ENCODE results near the gene GFM1.

Gene GFM1

GRCh38 chr3:158728851-158729250 is 84.5 kb downstream of the GFM1 start:
- DNase-seq, result no peak

DNA sequence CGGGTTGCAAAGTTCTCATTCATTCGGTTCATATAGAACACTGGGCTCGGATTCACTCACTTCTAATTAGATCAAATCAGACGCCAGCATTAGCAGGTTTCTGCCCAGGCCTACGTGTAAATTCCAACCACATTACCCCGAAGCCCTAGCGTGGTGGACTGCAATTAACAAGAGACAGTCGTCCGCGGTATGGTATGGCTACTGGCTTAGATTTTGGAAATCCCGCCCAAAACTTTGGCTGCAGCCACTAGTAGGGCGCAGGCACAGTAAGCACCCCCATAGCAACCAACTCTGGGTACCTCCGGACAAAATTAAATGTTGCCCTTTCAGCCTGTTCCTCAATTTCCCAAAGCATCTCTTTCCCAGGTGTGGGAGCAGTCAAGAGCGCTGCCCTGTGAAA is 87.2 kb downstream of the GFM1 start:
- no peak for DNase-seq

DNA sequence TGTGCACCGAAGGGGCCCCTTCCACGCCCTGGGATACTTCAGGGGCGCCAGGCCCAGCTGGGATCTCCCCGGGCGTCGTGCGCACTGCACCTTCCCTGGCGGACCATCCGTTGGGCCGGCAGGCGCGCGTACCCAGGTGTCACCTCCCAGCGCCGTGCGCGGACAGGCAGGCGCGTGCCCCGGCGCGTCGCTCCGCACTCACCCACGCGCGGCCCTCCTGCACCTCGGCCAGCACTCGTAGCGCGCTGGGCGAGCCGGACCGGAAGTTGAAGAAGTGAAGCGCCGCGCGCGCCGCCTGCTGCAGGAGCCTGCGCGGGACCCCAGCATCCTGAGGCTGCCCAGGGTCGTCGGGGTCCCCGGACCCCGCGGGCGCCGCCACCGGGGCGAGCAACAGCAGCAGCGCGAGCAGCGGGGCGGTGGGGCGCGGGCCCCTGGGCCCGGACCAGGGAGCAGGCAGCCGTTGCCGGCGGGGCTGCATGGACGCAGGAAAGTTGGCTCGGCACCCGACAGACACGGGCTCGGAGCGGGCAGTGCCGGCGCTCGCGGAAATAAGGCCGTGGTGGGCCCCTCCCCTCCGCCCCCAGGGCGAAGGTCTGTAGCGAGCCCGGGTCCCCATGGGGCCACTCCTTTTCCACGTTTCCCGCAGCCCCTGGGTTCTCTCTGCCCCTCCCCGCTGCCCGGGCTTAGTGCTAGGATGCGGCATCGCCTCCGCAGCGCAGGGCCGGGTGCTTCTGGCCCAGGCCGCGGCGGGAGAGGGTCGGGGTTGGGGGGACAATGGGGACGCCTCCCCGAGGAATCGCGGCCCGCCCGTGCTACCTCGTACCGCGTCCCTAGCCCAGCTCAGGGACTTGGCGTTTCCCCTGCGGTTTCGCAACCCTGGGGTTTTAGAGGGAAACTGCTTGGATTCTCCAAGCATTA is 87.9 kb downstream of the GFM1 start, which contains the start of gene RARRES1:
Gene RARRES1, minus strand, starts transcription at position 520 of the 918 bp plus-strand sequence. Its CDS starts 42 bp downstream, at position 478.
- no peak for DNase-seq

- no peak for DNase-seq
Observed at GRCh38 chr3:158732856-158733200, 88.5 kb downstream of the GFM1 start.

DNA sequence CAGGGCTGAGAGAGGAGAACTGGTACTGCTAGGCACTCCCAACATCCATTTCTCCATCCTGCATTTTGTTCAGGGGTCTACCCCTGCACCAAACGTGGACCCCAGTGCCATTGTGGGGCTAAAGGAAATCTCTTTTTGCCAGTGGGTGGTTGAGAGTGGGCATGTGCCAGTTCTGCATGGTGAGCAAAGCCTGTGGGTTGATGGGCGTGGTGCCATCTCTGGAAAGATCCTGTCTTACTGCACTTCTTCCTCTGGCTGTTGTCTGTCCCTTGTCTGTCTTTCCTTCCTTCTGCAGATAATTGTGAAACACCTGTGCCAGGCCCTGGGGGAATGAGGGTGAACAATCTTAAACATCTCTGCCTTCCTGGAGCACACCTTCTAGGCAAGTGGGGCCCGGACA is 89.3 kb downstream of the GFM1 start:
- no peak for DNase-seq

DNA sequence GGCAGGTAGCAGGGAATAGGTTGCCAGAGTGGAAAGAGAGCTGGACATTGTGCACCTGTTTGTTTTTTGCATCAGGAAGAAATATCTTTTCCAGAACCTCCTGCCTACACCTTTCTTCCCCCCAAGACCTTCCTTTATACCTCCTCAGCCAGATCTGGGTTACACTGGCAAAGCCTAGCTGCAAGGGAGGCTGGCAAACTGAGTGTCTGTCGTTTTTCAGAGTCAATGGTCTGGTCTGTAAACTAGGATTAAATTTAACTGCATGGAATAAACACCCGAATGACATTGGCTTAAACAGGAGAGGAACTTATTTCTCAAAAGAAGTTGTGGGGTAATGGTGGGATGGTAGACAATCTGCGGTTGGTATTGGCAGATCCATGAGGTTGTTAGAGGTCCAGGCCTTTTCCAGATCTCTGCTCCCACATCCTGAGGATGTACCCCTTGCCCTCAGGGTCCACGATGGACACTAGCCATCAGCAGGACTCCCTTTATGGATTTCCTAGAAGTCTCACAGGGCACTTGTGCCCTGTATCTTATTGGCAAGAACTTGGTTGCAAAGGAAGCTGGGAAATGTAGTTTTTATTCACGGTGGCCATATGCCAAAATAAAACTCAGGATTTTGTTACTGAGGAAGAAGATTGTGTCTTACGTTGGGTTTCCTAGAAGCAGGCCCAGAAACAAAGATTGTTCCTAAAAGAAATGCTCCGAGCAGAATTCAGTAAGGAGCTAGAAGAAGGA is 91.1 kb downstream of the GFM1 start:
- no peak for DNase-seq

DNA sequence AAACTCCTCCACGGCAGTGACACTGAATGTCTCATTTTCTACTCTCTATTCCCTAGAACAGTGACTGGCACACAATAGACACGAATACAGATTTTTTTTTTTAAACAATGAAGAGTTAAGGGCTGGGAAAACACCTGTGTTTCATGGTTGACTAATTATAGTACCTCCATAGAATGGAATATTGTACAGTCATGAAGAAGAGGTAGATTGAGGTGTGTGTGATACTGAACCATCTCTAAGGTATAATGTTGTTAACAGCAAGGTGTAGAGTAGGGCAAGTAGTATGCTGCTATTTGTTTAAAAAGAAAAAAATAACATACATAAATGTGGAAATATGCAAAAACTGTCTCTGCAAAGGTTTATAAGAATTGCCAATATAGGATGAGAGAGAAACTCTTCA is 93.1 kb downstream of the GFM1 start:
- no peak for DNase-seq

DNA sequence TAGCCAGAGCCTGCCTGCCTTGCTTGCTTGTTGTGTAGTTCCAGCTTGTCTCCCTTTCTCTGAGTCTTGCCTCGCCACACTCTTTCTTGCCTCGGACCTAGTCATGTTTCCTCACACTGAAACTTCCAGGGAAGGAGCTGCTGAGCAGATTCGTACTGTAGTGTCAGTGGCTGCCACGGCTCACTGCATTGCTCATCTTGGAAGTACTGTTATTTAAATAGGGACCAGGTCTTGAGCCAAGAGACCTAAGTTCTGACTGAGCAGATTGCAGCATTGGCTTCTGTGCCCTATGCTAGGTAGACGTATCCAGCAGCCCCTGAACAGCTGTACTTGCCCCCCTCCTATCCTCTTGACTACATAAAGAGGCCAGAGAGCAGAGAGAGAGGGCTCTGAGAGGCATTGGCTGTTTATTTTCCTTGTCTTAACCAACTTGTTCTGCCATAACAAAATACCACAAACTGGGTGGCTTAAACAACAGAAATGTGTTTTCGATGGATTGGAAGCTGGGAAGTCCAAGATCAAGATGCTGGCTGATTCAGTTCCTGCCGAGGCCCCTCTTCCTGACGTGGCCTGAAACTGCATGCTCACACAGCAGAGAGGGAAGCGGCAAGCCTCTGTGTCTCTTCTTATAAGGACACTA is 93.8 kb downstream of the GFM1 start:
- peak; percentile 57 for DNase-seq

DNA sequence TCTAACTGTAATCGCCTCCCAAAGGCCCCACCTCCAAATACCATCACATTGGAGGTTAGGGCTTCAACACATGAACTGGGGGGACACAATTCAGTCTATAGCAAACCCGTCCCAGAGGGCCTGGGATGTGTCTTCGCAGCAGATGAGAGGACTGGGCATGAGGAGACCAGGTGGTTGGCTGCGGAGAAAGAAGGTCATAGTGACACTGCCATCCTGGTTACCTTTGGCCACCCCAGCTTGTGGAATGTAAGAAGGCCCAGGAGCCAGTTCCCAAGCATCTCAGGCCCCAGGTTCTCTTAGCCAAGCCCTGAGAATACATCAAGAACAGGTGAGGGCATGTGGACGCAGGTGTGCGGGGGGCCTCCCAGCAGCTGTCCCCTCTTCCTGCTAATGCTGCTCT is 94.3 kb downstream of the GFM1 start:
- DNase-seq, result no peak

GRCh38 chr3:158739078-158739477 is 94.8 kb downstream of the GFM1 start:
- no peak for DNase-seq

DNA sequence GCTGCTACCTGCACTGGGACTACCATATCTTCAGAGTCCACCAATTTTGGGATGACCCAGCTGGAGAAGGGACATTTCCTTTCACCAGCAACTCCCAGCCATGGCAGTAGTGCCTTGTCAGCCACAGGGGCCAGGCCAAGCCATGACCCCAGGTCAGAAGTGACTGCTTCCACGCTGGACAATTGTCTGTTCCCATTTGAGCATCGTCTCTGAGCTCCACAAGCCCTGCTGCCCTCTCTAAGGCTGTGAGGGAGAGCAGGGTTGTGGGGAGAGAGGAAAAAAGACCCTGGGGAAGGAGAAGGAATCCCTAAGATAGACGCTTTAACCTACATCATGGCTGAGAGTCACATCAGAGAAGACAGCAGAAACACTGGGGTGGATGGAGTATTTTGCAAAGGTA is 95.3 kb downstream of the GFM1 start:
- no peak for DNase-seq

All from NCI-H524 treated with DMSO at 0.1 percent for 48 hours (cell line).